Astrocyte (in vitro differentiated cells and primary cell): Measurements from ENCODE around the gene SYT14. TPM values are rescaled to one million over a fixed set of nuclear protein-coding genes. Genes with fewer than 3 reads are reported as not detected.
A peak's percentile ranks its signal among the peaks of the same experiment; 100 is the strongest.

Experiments used
- DNase-seq: peaks from one replicate; pipeline ENCODE4 v3.0.0-alpha.2; 2010; ENCODE audit warnings: low read depth
- FAIRE-seq: peaks from 2 replicates; lab custom pipeline; 2011; peaks lifted over from hg19 to GRCh38; lab: Jason Lieb, UNC
- H2AFZ ChIP-seq: 2 replicates; pipeline ENCODE4 v1.6.0; 2012; ENCODE audit warnings: low read depth, low read length, inconsistent platforms
- H3K27ac ChIP-seq: 2 replicates; pipeline ENCODE4 v1.5.1; 2011; ENCODE audit warnings: low read depth, low read length, inconsistent platforms
- H3K27me3 ChIP-seq: 2 replicates; pipeline ENCODE4 v1.6.0; 2011; ENCODE audit warnings: low read length, inconsistent platforms; ENCODE audit not compliant: insufficient read depth
- H3K36me3 ChIP-seq: 2 replicates; pipeline ENCODE4 v1.5.1; 2011; ENCODE audit warnings: low read length, inconsistent platforms; ENCODE audit not compliant: insufficient read depth
- H3K4me1 ChIP-seq: 2 replicates; pipeline ENCODE4 v1.5.1; 2011; ENCODE audit warnings: low read length, inconsistent platforms; ENCODE audit not compliant: insufficient read depth
- H3K4me2 ChIP-seq: 2 replicates; pipeline ENCODE4 v1.6.0; 2012; ENCODE audit warnings: low read length, inconsistent platforms
- H3K4me3 ChIP-seq: 2 replicates; pipeline ENCODE4 v1.5.1; 2011; ENCODE audit warnings: low read depth, mild to moderate bottlenecking, low read length, inconsistent platforms; ENCODE audit not compliant: insufficient read depth
- H3K79me2 ChIP-seq: 2 replicates; pipeline ENCODE4 v1.6.0; 2012; ENCODE audit warnings: mild to moderate bottlenecking, low read length, inconsistent platforms; ENCODE audit not compliant: insufficient read depth
- H3K9ac ChIP-seq: 2 replicates; pipeline ENCODE4 v1.6.0; 2012; ENCODE audit warnings: mild to moderate bottlenecking, low read length, inconsistent platforms
- H3K9me3 ChIP-seq: 2 replicates; pipeline ENCODE4 v1.5.1; 2012; ENCODE audit warnings: low read depth, mild to moderate bottlenecking, low read length, inconsistent platforms; ENCODE audit not compliant: insufficient read depth
- H4K20me1 ChIP-seq: 2 replicates; pipeline ENCODE4 v1.6.0; 2012; ENCODE audit warnings: low read length, inconsistent platforms; ENCODE audit not compliant: insufficient read depth
- H3K27ac Mint-ChIP-seq: one replicate; pipeline ENCODE4 v1.8.0; 2021; ENCODE audit warnings: mild to moderate bottlenecking, mixed read lengths; ENCODE audit not compliant: unreplicated experiment
- H3K27me3 Mint-ChIP-seq: one replicate; pipeline ENCODE4 v1.8.0; 2021; ENCODE audit warnings: low read depth, mixed read lengths; ENCODE audit not compliant: unreplicated experiment
- H3K36me3 Mint-ChIP-seq: one replicate; pipeline ENCODE4 v1.8.0; 2021; ENCODE audit warnings: low read depth, mixed read lengths; ENCODE audit not compliant: unreplicated experiment
- H3K4me1 Mint-ChIP-seq: one replicate; pipeline ENCODE4 v1.8.0; 2021; ENCODE audit warnings: low read depth, mixed read lengths; ENCODE audit not compliant: unreplicated experiment
- H3K4me3 Mint-ChIP-seq: one replicate; pipeline ENCODE4 v1.8.0; 2021; ENCODE audit warnings: mild to moderate bottlenecking, moderate library complexity, mixed read lengths; ENCODE audit not compliant: unreplicated experiment
- H3K9me3 Mint-ChIP-seq: one replicate; pipeline ENCODE4 v1.8.0; 2021; ENCODE audit warnings: mild to moderate bottlenecking, mixed read lengths; ENCODE audit not compliant: unreplicated experiment
- CTCF ChIP-seq: IDR thresholded peaks from 2 replicates; pipeline ENCODE4 v1.5.1; 2011; ENCODE audit warnings: low read depth, mild to moderate bottlenecking, inconsistent platforms, low read length, moderate library complexity; ENCODE audit not compliant: insufficient read depth
- EZH2 ChIP-seq: IDR thresholded peaks from 2 replicates; pipeline ENCODE4 v1.6.1; 2012; ENCODE audit warnings: mild to moderate bottlenecking, low read length, inconsistent platforms; ENCODE audit not compliant: insufficient read depth
- total RNA-seq: library from RNA; stranded (reverse); gene quantifications from 2 replicates; pipeline ENCODE4 v1.2.1, GENCODE V29; 2021

SYT14 gene
- total RNA-seq, 1 donor from 2014 or later, result 6.1 TPM

- Histone ChIP-seq H4K20me1 (no peaks in the 10 kb centered on the region), H3K4me1 (no peaks in the 10 kb centered on the region), H3K36me3 (no peaks in the 10 kb centered on the region), H2AFZ (no peak overlapping the region), H3K4me2 (no peak overlapping the region), H3K9ac (no peak overlapping the region), H3K27me3 (no peaks in the 10 kb centered on the region), H3K9me3 (no peaks in the 10 kb centered on the region), H3K79me2 (no peaks in the 10 kb centered on the region), H3K27ac (no peak overlapping the region), H3K4me3 (no peak overlapping the region)
- DNase-seq, result peak; percentile 15
- H3K9me3 Mint-ChIP-seq, result no peaks in the 10 kb centered on the region
- no peaks in the 10 kb centered on the region for H3K36me3 Mint-ChIP-seq
- H3K4me3 Mint-ChIP-seq, result no peak overlapping the region
- no peak for FAIRE-seq
- no peak overlapping the region for H3K27ac Mint-ChIP-seq
- no peaks in the 10 kb centered on the region for H3K4me1 Mint-ChIP-seq
- no peaks in the 10 kb centered on the region for H3K27me3 Mint-ChIP-seq
- TF ChIP-seq EZH2 (no peak), CTCF (no peak)
Measured at GRCh38 chr1:210132582-210132981, 194.6 kb downstream of the SYT14 start.

GRCh38 chr1:210143465-210144062 is 205.5 kb downstream of the SYT14 start:
- Mint-ChIP-seq H3K9me3 (no peaks in the 10 kb centered on the region), H3K4me3 (no peak overlapping the region), H3K27me3 (no peaks in the 10 kb centered on the region), H3K27ac (no peak overlapping the region), H3K36me3 (no peaks in the 10 kb centered on the region), H3K4me1 (peaks cover 2% of the 10 kb centered on the region)
- H4K20me1 ChIP-seq, result no peaks in the 10 kb centered on the region
- H3K4me1 ChIP-seq, result no peaks in the 10 kb centered on the region
- no peak overlapping the region for H3K4me2 ChIP-seq
- H3K27me3 ChIP-seq, result no peaks in the 10 kb centered on the region
- H3K36me3 ChIP-seq, result no peaks in the 10 kb centered on the region
- TF ChIP-seq EZH2 (no peak), CTCF (peak; percentile 59)
- no peaks in the 10 kb centered on the region for H3K79me2 ChIP-seq
- H3K9ac ChIP-seq, result no peak overlapping the region
- no peak overlapping the region for H3K27ac ChIP-seq
- H3K4me3 ChIP-seq, result no peak overlapping the region
- DNase-seq, result peak; percentile 42
- no peak overlapping the region for H2AFZ ChIP-seq
- FAIRE-seq, result no peak
- H3K9me3 ChIP-seq, result no peaks in the 10 kb centered on the region

GRCh38 chr1:210144736-210145135 is 206.7 kb downstream of the SYT14 start:
- no peak overlapping the region for H2AFZ ChIP-seq
- TF ChIP-seq CTCF, result no peak
- TF ChIP-seq EZH2, result no peak
- no peaks in the 10 kb centered on the region for H3K36me3 ChIP-seq
- H3K4me3 Mint-ChIP-seq, result no peak overlapping the region
- FAIRE-seq (no peak), DNase-seq (no peak)
- H4K20me1 ChIP-seq, result no peaks in the 10 kb centered on the region
- no peak overlapping the region for H3K27ac Mint-ChIP-seq
- H3K9me3 ChIP-seq, result no peaks in the 10 kb centered on the region
- H3K4me1 Mint-ChIP-seq, result peaks cover 2% of the 10 kb centered on the region
- H3K27me3 Mint-ChIP-seq, result no peaks in the 10 kb centered on the region
- no peak overlapping the region for H3K4me3 ChIP-seq
- H3K9ac ChIP-seq, result no peak overlapping the region
- no peaks in the 10 kb centered on the region for H3K36me3 Mint-ChIP-seq
- H3K9me3 Mint-ChIP-seq, result no peaks in the 10 kb centered on the region
- H3K27me3 ChIP-seq, result no peaks in the 10 kb centered on the region
- H3K27ac ChIP-seq, result no peak overlapping the region
- no peaks in the 10 kb centered on the region for H3K79me2 ChIP-seq
- no peaks in the 10 kb centered on the region for H3K4me1 ChIP-seq
- H3K4me2 ChIP-seq, result no peak overlapping the region
